ENCODE results near the gene XK.

DNA sequence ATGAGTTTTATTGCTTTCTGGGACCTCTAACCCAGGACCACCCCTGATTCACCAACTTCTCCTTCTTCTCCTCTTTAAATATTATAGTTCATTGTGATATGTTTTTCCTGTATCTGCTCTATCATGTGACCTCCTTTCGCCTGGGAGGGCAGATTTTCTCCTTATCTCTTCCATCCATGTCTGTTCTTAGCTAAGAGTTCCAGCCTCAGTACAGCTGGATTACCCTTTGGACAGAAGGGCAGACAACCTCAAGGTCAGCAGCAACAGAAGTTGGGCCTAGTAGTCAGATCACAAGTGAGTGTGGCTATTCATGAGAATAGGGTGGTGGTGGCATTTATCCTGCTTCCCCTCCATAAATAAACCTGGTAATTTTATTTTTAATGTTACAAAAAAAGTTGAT, 5.7 kb upstream of the XK start:
- TF ChIP-seq ZNF444 (CRISPR knock-in tag; IDR thresholded peaks at IDR 0.05) = no peak
- TF ChIP-seq ZNF431 (CRISPR knock-in tag; IDR thresholded peaks at IDR 0.05) = no peak
- TF ChIP-seq, protein P1, sequence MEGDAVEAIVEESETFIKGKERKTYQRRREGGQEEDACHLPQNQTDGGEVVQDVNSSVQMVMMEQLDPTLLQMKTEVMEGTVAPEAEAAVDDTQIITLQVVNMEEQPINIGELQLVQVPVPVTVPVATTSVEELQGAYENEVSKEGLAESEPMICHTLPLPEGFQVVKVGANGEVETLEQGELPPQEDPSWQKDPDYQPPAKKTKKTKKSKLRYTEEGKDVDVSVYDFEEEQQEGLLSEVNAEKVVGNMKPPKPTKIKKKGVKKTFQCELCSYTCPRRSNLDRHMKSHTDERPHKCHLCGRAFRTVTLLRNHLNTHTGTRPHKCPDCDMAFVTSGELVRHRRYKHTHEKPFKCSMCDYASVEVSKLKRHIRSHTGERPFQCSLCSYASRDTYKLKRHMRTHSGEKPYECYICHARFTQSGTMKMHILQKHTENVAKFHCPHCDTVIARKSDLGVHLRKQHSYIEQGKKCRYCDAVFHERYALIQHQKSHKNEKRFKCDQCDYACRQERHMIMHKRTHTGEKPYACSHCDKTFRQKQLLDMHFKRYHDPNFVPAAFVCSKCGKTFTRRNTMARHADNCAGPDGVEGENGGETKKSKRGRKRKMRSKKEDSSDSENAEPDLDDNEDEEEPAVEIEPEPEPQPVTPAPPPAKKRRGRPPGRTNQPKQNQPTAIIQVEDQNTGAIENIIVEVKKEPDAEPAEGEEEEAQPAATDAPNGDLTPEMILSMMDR (IDR thresholded peaks at IDR 0.05 in 2 of 3, conservative IDR thresholded peaks at IDR 0.05 in 1 of 3; ENCODE audit: insufficient read depth in 2 of 3, low read depth in 1 of 3, low read length in 3 of 3) = no peak
- TF ChIP-seq PTTG1 (tag; IDR thresholded peaks at IDR 0.05; ENCODE audit: low read depth) = no peak
- TF ChIP-seq, protein P2, sequence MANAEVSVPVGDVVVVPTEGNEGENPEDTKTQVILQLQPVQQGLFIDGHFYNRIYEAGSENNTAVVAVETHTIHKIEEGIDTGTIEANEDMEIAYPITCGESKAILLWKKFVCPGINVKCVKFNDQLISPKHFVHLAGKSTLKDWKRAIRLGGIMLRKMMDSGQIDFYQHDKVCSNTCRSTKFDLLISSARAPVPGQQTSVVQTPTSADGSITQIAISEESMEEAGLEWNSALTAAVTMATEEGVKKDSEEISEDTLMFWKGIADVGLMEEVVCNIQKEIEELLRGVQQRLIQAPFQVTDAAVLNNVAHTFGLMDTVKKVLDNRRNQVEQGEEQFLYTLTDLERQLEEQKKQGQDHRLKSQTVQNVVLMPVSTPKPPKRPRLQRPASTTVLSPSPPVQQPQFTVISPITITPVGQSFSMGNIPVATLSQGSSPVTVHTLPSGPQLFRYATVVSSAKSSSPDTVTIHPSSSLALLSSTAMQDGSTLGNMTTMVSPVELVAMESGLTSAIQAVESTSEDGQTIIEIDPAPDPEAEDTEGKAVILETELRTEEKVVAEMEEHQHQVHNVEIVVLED (CRISPR knock-in tag; IDR thresholded peaks at IDR 0.05) = no peak
- no peak for TF ChIP-seq NFE2L1 (tag; IDR thresholded peaks at IDR 0.05; ENCODE audit: borderline replicate concordance, low read depth)
- no peak for TF ChIP-seq FOXK2 (conservative IDR thresholded peaks at IDR 0.05 in 1 of 2, IDR thresholded peaks at IDR 0.05 in 1 of 2; ENCODE audit: low read depth in 2 of 2)
- no peak for TF ChIP-seq RBBP5 (IDR thresholded peaks at IDR 0.05; ENCODE audit: borderline replicate concordance, insufficient read depth, low read length, poor library complexity, severe bottlenecking)
- TF ChIP-seq RCOR1 (IDR thresholded peaks at IDR 0.05; ENCODE audit: borderline replicate concordance in 1 of 2, low read depth in 2 of 2, low read length in 2 of 2) = peak in 1 of 2 experiments; percentile 91; a peak in 3 of 4 replicates
- no peak for TF ChIP-seq CBX8 (IDR thresholded peaks at IDR 0.05; ENCODE audit: borderline replicate concordance, extremely low read depth, low read depth, low read length, poor library complexity, severe bottlenecking)
- TF ChIP-seq, protein P3, sequence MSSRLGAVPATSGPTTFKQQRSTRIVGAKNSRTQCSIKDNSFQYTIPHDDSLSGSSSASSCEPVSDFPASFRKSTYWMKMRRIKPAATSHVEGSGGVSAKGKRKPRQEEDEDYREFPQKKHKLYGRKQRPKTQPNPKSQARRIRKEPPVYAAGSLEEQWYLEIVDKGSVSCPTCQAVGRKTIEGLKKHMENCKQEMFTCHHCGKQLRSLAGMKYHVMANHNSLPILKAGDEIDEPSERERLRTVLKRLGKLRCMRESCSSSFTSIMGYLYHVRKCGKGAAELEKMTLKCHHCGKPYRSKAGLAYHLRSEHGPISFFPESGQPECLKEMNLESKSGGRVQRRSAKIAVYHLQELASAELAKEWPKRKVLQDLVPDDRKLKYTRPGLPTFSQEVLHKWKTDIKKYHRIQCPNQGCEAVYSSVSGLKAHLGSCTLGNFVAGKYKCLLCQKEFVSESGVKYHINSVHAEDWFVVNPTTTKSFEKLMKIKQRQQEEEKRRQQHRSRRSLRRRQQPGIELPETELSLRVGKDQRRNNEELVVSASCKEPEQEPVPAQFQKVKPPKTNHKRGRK (tag; IDR thresholded peaks at IDR 0.05) = no peak
- no peak for TF ChIP-seq PYGO2 (tag; IDR thresholded peaks at IDR 0.05)
- TF ChIP-seq, protein P4, sequence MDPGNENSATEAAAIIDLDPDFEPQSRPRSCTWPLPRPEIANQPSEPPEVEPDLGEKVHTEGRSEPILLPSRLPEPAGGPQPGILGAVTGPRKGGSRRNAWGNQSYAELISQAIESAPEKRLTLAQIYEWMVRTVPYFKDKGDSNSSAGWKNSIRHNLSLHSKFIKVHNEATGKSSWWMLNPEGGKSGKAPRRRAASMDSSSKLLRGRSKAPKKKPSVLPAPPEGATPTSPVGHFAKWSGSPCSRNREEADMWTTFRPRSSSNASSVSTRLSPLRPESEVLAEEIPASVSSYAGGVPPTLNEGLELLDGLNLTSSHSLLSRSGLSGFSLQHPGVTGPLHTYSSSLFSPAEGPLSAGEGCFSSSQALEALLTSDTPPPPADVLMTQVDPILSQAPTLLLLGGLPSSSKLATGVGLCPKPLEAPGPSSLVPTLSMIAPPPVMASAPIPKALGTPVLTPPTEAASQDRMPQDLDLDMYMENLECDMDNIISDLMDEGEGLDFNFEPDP (CRISPR knock-in tag; IDR thresholded peaks at IDR 0.05) = no peak
- no peak for TF ChIP-seq RNF2 (IDR thresholded peaks at IDR 0.05)

All from K562 (cell line).